SJCRH30 (cell line): ENCODE results near the gene PAH. TPM values are rescaled to one million over a fixed set of nuclear protein-coding genes. Genes with fewer than 3 reads are reported as not detected.

ENCODE experiments used
- DNase-seq, 2 experiments: peaks; one replicate each; pipeline ENCODE4 v3.0.0-alpha.2; 2015 to 2020
- H3K27ac ChIP-seq: fragments of 250-450 bp; sonication (Bioruptor Pico); 2 replicates; pipeline ENCODE4 v1.5.1; 2020; ENCODE audit warnings: mild to moderate bottlenecking, moderate library complexity
- H3K27me3 ChIP-seq: fragments of 250-450 bp; sonication (Bioruptor Pico); 2 replicates; pipeline ENCODE4 v1.5.1; 2020; ENCODE audit warnings: mild to moderate bottlenecking, moderate library complexity
- H3K36me3 ChIP-seq: fragments of 250-450 bp; sonication (Bioruptor Pico); 2 replicates; pipeline ENCODE4 v1.5.1; 2020; ENCODE audit warnings: mild to moderate bottlenecking, moderate library complexity
- H3K4me1 ChIP-seq: fragments of 250-450 bp; sonication (Bioruptor Pico); 2 replicates; pipeline ENCODE4 v1.5.1; 2020; ENCODE audit warnings: mild to moderate bottlenecking, moderate library complexity
- H3K4me3 ChIP-seq: fragments of 250-450 bp; sonication (Bioruptor Pico); 2 replicates; pipeline ENCODE4 v1.5.1; 2020; ENCODE audit warnings: mild to moderate bottlenecking, moderate library complexity
- H3K9me3 ChIP-seq: fragments of 250-450 bp; sonication (Bioruptor Pico); replicated peaks from 2 replicates; pipeline ENCODE4 v1.5.1; 2020; ENCODE audit warnings: mild to moderate bottlenecking, moderate library complexity
- total RNA-seq: library from RNA; depleted of rRNA; stranded (reverse); fragments of >200 nt; shearing (Covaris generic); gene quantifications from 2 replicates; pipeline ENCODE4 v1.2.3, GENCODE V29; 2014; rRNA removed

PAH gene
- total RNA-seq, 1 experiment from 2014 or later, result not detected

DNA sequence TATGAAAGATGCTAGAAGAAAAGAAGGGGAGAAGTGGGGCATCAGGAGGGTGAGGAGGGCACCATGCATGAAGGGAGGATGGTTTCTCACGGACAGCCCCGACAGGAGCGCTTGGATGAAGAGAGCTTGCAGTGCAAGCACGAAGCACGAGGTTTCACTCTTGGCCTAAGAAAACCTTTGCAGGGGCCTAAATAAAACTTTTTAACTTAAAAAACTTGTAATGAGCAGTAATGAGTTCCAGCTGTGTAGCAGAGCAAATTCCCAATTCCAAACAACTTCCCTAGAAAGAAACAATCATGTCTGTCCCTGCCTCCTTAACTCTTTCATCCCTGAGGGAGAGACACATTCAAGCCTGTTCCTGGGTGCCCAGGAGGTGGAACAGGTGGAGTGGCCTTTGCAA is 119.5 kb downstream of the PAH start:
- H3K27me3 ChIP-seq, result no peaks in the 10 kb centered on the region
- H3K36me3 ChIP-seq, result no peaks in the 10 kb centered on the region
- H3K9me3 ChIP-seq, result no peaks in the 10 kb centered on the region
- no peak overlapping the region for H3K4me3 ChIP-seq
- H3K4me1 ChIP-seq, result no peaks in the 10 kb centered on the region
- no peak overlapping the region for H3K27ac ChIP-seq
- no peak for DNase-seq

DNA sequence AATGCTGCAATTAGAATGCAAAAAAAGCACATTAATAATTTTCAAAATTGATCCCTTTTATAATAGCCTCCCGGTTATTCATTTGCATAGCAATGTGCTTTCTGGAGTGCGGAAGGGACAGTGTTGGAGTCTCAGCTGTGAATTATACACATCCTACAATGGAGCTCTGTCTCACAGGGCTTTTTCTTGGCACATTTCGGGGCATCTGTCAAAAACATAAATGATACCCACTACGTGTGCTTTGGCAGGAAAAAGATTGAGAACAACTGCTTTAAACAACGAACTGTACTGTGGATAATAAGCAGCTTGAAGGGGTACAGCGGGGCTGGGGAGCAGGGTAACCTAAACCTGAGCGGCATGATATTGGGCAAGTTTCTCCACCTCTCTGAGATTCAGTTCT is 123.1 kb downstream of the PAH start:
- Histone ChIP-seq H3K4me1 (no peaks in the 10 kb centered on the region), H3K4me3 (no peak overlapping the region), H3K36me3 (no peaks in the 10 kb centered on the region), H3K27ac (no peak overlapping the region), H3K27me3 (no peaks in the 10 kb centered on the region), H3K9me3 (no peaks in the 10 kb centered on the region)
- DNase-seq, result no peak

Other genes starting within 250 kb of the PAH start
- gene ASCL1, start 40.4 kb upstream of the PAH start, total RNA-seq, result not detected in 2 replicates